Cardiac muscle cell (in vitro differentiated cells and primary cell): ENCODE results near the gene MBOAT7. TPM values are rescaled to one million over a fixed set of nuclear protein-coding genes. Genes with fewer than 3 reads are reported as not detected.

Source experiments
- DNase-seq, 2 donors: peaks; one replicate each; pipeline versions ENCODE4 v3.0.0 to v3.0.0-alpha.2; 2010 to 2017; ENCODE audit warnings: low read depth in 1 of 2, low spot score in 1 of 2
- H3K27ac ChIP-seq: fragments of 200-600 bp; sonication (generic); 2 replicates; pipeline ENCODE4 v1.5.1; 2016
- H3K27me3 ChIP-seq: fragments of 200-600 bp; sonication (generic); 2 replicates; pipeline ENCODE4 v1.6.0; 2016; ENCODE audit warnings: control low read depth
- H3K36me3 ChIP-seq: fragments of 200-600 bp; sonication (generic); 2 replicates; pipeline ENCODE4 v1.5.1; 2016; ENCODE audit warnings: control low read depth
- H3K4me1 ChIP-seq: fragments of 200-600 bp; sonication (generic); 2 replicates; pipeline ENCODE4 v1.8.1; 2017; ENCODE audit warnings: low read depth, mild to moderate bottlenecking, mixed run types
- H3K4me3 ChIP-seq: fragments of 200-600 bp; sonication (generic); 2 replicates; pipeline ENCODE4 v1.5.1; 2016; ENCODE audit warnings: mild to moderate bottlenecking
- H3K9me3 ChIP-seq: fragments of 200-600 bp; sonication (generic); 2 replicates; pipeline ENCODE4 v1.5.1; 2017; ENCODE audit warnings: low read depth, mild to moderate bottlenecking, control low read depth
- polyA plus RNA-seq: library from polyadenylated mRNA; unstranded; fragments of >200 nt; fragmentation: Nextera tagmentation; extraction: Ambion mirVana; gene quantifications from 2 replicates; pipeline ENCODE4 v1.2.1, GENCODE V29; 2016
- total RNA-seq: library from RNA; depleted of rRNA; stranded (reverse); fragments of >200 nt; gene quantifications from 2 replicates; pipeline ENCODE4 v1.2.3, GENCODE V29; 2016
- TF ChIP-seq, protein P1 (sequence below): IDR thresholded peaks from 2 replicates; pipeline ENCODE4 v1.5.1; 2012; ENCODE audit warnings: low read depth, mild to moderate bottlenecking, low read length

Gene MBOAT7
- total and polyA plus RNA-seq, 2 experiments from 2014 or later = 118 to 131 TPM

DNA sequence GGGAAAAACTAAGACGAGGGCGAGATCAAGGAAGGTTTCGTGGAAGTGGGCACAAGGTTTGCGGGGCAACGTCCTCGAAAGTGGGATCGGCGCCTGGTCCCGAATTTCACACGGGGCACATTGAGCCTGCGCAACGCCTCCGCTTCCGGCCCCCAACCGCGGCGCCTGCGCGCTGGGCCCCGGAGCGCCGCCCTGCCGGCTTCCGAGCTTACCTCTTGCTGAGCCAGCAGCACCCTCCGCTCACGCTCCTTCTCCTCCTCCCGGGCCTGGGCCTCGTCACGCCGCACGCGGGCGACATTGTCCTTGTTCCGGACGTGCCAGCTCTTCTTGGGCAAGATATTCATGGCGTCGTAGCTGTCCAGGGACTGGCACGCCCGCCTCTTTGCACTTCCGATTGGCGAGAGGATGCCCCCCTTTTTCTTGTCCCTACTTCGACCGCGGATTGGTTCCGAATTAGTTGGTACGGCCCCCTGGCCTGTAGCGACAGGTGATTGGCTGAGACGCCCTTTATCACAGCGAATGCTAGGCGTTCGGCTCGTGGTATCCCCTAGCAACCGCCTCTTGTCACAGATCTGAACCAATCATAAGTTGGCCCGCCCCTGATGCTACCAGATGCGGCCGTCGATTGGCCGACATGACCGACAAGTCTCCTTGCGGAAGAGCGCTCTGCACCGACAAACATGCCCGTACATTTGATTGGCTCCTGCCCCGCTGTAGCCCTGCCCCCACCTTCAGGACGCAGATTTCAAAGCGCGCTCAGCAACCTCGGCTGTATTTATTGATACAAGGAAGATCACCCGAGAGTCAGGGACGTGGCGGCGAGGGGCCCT, 29.8 kb downstream of the MBOAT7 start, which contains the start of gene LENG1:
Gene LENG1, minus strand, starts transcription at position 370 of the 830 bp plus-strand sequence. Its CDS starts 26 bp downstream, at position 344.
- Histone ChIP-seq H3K27ac (peak within 1 kb of the TSS; percentile 85), H3K4me3 (peak within 1 kb of the TSS; percentile 59), H3K4me1 (peaks cover 10% of the 10 kb centered on the region), H3K9me3 (no peaks in the 10 kb centered on the region), H3K27me3 (no peaks in the 10 kb centered on the region), H3K36me3 (peaks cover 12% of the 10 kb centered on the region)
- TF ChIP-seq, protein P1, sequence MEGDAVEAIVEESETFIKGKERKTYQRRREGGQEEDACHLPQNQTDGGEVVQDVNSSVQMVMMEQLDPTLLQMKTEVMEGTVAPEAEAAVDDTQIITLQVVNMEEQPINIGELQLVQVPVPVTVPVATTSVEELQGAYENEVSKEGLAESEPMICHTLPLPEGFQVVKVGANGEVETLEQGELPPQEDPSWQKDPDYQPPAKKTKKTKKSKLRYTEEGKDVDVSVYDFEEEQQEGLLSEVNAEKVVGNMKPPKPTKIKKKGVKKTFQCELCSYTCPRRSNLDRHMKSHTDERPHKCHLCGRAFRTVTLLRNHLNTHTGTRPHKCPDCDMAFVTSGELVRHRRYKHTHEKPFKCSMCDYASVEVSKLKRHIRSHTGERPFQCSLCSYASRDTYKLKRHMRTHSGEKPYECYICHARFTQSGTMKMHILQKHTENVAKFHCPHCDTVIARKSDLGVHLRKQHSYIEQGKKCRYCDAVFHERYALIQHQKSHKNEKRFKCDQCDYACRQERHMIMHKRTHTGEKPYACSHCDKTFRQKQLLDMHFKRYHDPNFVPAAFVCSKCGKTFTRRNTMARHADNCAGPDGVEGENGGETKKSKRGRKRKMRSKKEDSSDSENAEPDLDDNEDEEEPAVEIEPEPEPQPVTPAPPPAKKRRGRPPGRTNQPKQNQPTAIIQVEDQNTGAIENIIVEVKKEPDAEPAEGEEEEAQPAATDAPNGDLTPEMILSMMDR = peak; percentile 36
- peak; percentile 100 for DNase-seq

DNA sequence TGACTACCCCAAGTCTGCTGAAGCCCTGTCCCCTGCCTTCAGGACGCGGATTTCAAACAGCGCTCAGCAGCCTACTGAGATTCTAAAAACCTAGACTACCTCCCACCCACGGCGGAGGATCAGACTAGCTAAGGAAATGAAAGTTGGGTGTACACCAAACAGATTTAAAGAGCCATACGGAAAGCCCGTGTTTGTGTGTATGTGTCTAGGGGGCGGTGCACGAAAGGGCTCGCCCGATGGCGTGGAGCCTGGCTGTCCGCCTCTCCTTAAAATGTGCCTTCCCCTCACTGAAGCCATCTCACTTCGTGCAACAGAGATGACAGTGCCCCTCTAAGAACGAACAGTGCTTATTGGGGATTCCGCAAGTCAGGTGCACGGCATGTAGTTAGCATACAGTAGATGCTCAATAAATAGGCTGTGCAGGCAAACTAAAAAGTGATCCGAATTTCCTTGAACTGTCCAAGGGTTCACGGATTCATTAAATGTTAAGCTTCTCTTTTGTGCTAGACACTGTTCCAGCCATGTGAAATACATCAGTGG, 30.5 kb downstream of the MBOAT7 start:
- H3K9me3 ChIP-seq = no peaks in the 10 kb centered on the region
- H3K27ac ChIP-seq = peak overlapping the region; percentile 85
- H3K36me3 ChIP-seq = peaks cover 19% of the 10 kb centered on the region
- H3K27me3 ChIP-seq = no peaks in the 10 kb centered on the region
- peak overlapping the region; percentile 59 for H3K4me3 ChIP-seq
- peak; percentile 8 to 33 for DNase-seq
- TF ChIP-seq, protein P1 = no peak
- H3K4me1 ChIP-seq = peaks cover 10% of the 10 kb centered on the region

DNA sequence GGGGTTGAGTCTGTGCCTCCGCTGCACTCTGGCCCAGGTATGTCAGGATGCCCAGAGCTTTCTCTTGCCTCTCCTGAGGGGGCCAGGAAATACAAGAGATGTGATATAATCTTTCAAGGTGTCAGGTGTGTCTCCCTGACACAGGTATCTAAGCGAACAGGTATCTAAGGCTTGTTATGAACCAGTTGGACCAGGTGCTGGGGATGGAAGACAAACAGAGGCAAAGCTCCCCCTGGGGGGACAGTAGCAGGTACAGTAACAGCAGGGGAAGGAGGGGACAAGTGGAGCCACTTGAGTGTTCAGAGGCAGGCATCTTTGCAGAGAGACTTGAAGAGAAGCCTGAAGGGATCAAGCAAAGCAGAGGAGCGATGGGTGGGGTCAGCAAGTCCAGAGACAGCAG, 32.4 kb downstream of the MBOAT7 start:
- Histone ChIP-seq H3K4me1 (peaks cover 10% of the 10 kb centered on the region), H3K4me3 (no peak overlapping the region), H3K9me3 (no peaks in the 10 kb centered on the region), H3K36me3 (peaks cover 38% of the 10 kb centered on the region), H3K27ac (no peak overlapping the region), H3K27me3 (no peaks in the 10 kb centered on the region)
- no peak for DNase-seq
- TF ChIP-seq, protein P1 = no peak

DNA sequence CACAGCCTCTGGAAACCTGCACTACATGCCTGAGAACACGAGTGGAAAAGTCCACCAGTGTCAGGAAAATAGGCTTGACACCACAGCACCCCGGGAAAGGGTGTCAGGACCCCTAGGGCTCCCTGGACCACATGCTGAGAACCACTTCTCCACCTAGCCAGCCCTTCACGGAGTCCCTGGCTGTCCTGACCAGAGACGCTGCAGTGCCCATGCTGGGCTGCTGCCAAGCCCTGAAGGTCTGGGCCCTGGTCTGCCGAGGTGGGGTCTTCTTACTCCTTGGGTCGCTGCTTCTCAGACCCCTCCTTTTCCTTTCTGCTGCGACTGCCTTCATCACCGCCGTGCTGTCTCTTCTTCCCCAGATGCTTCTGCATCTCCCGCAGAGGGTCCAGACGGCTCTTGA, 32.9 kb downstream of the MBOAT7 start:
- Histone ChIP-seq H3K36me3 (peaks cover 43% of the 10 kb centered on the region), H3K9me3 (no peaks in the 10 kb centered on the region), H3K4me1 (peaks cover 10% of the 10 kb centered on the region), H3K27ac (no peak overlapping the region), H3K4me3 (no peak overlapping the region), H3K27me3 (no peaks in the 10 kb centered on the region)
- DNase-seq = no peak
- TF ChIP-seq, protein P1 = no peak

DNA sequence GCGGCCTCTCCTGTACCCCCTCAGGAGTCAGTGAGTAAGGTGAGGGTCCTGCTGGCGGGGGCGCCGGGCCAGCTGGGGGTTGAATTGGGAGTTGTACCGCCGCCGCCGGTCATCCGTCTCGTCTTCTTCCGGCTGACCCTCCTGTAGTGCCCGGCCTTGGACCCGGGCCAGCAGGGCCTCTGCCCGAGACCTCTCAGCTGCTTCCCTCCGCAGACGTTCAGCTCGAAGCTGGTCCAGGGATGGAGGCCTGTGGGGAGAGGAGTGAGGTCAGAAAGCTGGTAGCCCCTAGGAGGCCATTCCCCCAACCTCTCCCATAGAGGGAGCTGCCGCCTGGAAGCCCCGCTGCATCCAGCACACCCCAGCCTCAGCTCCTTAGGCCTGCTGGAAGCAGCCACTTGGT, 33.7 kb downstream of the MBOAT7 start:
- TF ChIP-seq, protein P1 = no peak
- Histone ChIP-seq H3K27me3 (no peaks in the 10 kb centered on the region), H3K4me3 (no peak overlapping the region), H3K36me3 (peaks cover 48% of the 10 kb centered on the region), H3K4me1 (peaks cover 8% of the 10 kb centered on the region), H3K27ac (no peak overlapping the region), H3K9me3 (no peaks in the 10 kb centered on the region)
- DNase-seq = no peak
